ENCODE results near the gene CDKN3.

GRCh38 chr14:54440476-54440872 is 43.7 kb downstream of the CDKN3 start:
- TF ChIP-seq CTCF (IDR thresholded peaks at IDR 0.05; ENCODE audit: borderline replicate concordance, extremely low read depth, low read length, poor library complexity, severe bottlenecking) (no peak), EZH2 (IDR thresholded peaks at IDR 0.05; ENCODE audit: borderline replicate concordance, low read depth, low read length, severe bottlenecking) (no peak)

All from DND-41 (cell line).